Measurements from ENCODE around the gene ZNF277.

DNA sequence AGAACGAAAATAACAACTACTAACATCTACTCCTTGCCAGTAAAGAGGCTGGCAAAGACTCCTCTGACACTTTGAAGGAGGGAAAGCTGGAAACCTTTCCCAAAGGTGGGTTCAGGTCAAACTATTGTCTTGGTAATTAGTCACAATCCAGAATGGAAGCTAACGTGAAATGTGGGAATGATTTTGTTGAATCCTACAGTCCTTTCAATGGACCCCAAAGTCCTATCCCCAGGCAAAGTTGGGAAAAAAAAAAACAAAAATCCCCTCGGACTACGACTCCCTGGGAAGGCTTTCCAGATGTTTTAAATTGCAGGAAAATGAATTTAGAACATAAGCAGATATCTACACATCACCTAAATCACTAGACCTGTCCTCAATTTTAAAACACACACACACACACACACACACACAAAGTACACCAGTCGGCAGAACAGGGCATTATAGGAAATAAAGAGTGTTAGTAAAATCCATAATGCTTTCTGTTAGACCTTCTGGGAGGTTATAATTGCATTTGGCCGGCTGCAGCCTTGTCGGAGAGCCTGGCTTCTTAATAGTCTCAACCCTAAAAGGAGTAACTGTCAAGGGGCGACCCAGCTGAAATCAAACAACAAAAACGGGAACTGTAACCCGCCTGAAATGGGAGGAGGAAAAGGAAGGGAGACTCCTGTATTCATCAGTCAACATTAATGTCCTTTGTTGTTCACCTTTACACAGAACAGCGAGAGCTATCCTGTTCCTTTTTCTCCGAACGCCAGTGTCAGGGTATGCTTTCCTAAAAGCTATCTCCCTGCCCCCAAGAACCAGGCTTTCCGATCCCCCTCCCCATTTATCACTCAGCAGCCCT, 1.8 kb upstream of the ZNF277 start:
- TF ChIP-seq, protein P1, sequence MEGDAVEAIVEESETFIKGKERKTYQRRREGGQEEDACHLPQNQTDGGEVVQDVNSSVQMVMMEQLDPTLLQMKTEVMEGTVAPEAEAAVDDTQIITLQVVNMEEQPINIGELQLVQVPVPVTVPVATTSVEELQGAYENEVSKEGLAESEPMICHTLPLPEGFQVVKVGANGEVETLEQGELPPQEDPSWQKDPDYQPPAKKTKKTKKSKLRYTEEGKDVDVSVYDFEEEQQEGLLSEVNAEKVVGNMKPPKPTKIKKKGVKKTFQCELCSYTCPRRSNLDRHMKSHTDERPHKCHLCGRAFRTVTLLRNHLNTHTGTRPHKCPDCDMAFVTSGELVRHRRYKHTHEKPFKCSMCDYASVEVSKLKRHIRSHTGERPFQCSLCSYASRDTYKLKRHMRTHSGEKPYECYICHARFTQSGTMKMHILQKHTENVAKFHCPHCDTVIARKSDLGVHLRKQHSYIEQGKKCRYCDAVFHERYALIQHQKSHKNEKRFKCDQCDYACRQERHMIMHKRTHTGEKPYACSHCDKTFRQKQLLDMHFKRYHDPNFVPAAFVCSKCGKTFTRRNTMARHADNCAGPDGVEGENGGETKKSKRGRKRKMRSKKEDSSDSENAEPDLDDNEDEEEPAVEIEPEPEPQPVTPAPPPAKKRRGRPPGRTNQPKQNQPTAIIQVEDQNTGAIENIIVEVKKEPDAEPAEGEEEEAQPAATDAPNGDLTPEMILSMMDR (IDR thresholded peaks at IDR 0.05): no peak
- TF ChIP-seq POLR2AphosphoS5 (IDR thresholded peaks at IDR 0.05): peak in 1 of 3 donors; percentile 3
